GM12878 (cell line): ENCODE data around the gene C1orf53.

Experiments
- BACH1 ChIP-seq: fragments of 450-650 bp; IDR thresholded peaks from 2 replicates; pipeline ENCODE4 v1.6.1; 2017; ENCODE audit warnings: mild to moderate bottlenecking, borderline replicate concordance
- TF ChIP-seq, protein P1 (sequence below), 3 experiments: IDR thresholded peaks in 2 of 3; conservative IDR thresholded peaks in 1 of 3; 2 replicates each; pipeline ENCODE4 v1.5.1; 2011; ENCODE audit warnings: low read depth in 3 of 3, low read length in 3 of 3, mild to moderate bottlenecking in 3 of 3, control low read depth in 2 of 3, moderate library complexity in 2 of 3, inconsistent platforms in 1 of 3, mixed read lengths in 1 of 3; ENCODE audit not compliant: control insufficient read depth in 2 of 3, insufficient read depth in 1 of 3; ENCODE audit errors: extremely low read depth in 1 of 3
- TF ChIP-seq, protein P2 (sequence below): IDR thresholded peaks from 2 replicates; pipeline ENCODE4 v1.6.1; 2012; ENCODE audit warnings: mild to moderate bottlenecking, low read depth, low read length

DNA sequence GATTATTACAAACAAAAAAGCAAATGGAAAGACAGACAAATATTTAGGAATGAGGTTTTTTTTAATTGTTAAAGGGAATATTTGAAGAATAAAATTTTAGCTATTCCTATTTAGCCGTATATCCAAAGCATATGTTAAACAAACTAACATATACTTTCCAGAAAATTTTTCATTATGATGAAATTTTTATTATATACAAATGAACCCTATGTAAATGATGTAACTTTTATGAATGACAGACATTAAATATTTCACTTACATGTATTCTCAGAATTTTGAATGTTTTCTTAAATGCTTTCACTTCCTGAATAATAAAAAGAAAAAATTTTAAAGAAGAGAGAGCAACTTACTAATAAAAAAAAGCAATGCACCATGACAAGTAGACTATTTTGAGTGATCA, 30.6 kb downstream of the C1orf53 start:
- TF ChIP-seq, protein P1, sequence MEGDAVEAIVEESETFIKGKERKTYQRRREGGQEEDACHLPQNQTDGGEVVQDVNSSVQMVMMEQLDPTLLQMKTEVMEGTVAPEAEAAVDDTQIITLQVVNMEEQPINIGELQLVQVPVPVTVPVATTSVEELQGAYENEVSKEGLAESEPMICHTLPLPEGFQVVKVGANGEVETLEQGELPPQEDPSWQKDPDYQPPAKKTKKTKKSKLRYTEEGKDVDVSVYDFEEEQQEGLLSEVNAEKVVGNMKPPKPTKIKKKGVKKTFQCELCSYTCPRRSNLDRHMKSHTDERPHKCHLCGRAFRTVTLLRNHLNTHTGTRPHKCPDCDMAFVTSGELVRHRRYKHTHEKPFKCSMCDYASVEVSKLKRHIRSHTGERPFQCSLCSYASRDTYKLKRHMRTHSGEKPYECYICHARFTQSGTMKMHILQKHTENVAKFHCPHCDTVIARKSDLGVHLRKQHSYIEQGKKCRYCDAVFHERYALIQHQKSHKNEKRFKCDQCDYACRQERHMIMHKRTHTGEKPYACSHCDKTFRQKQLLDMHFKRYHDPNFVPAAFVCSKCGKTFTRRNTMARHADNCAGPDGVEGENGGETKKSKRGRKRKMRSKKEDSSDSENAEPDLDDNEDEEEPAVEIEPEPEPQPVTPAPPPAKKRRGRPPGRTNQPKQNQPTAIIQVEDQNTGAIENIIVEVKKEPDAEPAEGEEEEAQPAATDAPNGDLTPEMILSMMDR (IDR thresholded peaks at IDR 0.05 in 2 of 3, conservative IDR thresholded peaks at IDR 0.05 in 1 of 3; ENCODE audit: control insufficient read depth in 2 of 3, extremely low read depth in 1 of 3, insufficient read depth in 1 of 3, low read depth in 3 of 3, low read length in 3 of 3) = no peak
- no peak for TF ChIP-seq BACH1
- TF ChIP-seq, protein P2, sequence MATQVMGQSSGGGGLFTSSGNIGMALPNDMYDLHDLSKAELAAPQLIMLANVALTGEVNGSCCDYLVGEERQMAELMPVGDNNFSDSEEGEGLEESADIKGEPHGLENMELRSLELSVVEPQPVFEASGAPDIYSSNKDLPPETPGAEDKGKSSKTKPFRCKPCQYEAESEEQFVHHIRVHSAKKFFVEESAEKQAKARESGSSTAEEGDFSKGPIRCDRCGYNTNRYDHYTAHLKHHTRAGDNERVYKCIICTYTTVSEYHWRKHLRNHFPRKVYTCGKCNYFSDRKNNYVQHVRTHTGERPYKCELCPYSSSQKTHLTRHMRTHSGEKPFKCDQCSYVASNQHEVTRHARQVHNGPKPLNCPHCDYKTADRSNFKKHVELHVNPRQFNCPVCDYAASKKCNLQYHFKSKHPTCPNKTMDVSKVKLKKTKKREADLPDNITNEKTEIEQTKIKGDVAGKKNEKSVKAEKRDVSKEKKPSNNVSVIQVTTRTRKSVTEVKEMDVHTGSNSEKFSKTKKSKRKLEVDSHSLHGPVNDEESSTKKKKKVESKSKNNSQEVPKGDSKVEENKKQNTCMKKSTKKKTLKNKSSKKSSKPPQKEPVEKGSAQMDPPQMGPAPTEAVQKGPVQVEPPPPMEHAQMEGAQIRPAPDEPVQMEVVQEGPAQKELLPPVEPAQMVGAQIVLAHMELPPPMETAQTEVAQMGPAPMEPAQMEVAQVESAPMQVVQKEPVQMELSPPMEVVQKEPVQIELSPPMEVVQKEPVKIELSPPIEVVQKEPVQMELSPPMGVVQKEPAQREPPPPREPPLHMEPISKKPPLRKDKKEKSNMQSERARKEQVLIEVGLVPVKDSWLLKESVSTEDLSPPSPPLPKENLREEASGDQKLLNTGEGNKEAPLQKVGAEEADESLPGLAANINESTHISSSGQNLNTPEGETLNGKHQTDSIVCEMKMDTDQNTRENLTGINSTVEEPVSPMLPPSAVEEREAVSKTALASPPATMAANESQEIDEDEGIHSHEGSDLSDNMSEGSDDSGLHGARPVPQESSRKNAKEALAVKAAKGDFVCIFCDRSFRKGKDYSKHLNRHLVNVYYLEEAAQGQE = no peak
